Transverse colon (tissue), 4 donors: ENCODE measurements around the gene APPBP2. TPM values are rescaled to one million over a fixed set of nuclear protein-coding genes. Genes with fewer than 3 reads are reported as not detected.
"Not testable (repeated sequence)": the region's sequence is repeated elsewhere in the genome, so short reads cannot be mapped to it uniquely, and the experiment has no call there.

Source experiments
- DNase-seq: peaks from one replicate; pipeline ENCODE4 v3.0.0-alpha.2; 2019
- H3K27ac ChIP-seq, 4 donors: fragments of 200-600 bp; sonication (generic); 2 replicates each; pipeline ENCODE4 v1.5.1; 2016 to 2018; ENCODE audit warnings: inconsistent platforms in 4 of 4
- H3K27me3 ChIP-seq: fragments of 200-600 bp; sonication (generic); 2 replicates; pipeline ENCODE4 v1.5.1; 2017; ENCODE audit warnings: inconsistent platforms
- H3K36me3 ChIP-seq, 4 donors: fragments of 200-600 bp; sonication (generic); 2 replicates each; pipeline ENCODE4 v1.5.1; 2017 to 2019; ENCODE audit warnings: inconsistent platforms in 4 of 4
- H3K4me1 ChIP-seq, 4 donors: fragments of 200-600 bp; sonication (generic); 2 replicates each; pipeline ENCODE4 v1.5.1; 2017 to 2020; ENCODE audit warnings: inconsistent platforms in 4 of 4
- H3K4me3 ChIP-seq, 4 donors: fragments of 200-600 bp; sonication (generic); 1 replicate in 1 of 4; 2 replicates in 3 of 4; pipeline versions ENCODE4 v1.5.1 to v1.6.1; 2017 to 2019; ENCODE audit warnings: inconsistent platforms in 4 of 4
- H3K9me3 ChIP-seq, 2 donors: fragments of 200-600 bp; sonication (generic); 2 replicates each; pipeline ENCODE4 v1.5.1; 2017 to 2019; ENCODE audit warnings: inconsistent platforms in 2 of 2
- EP300 ChIP-seq: sonication (generic); formaldehyde crosslinking; IDR thresholded peaks from one replicate; pipeline ENCODE4 v1.6.1; 2017; ENCODE audit warnings: antibody characterized with exemption, low read depth
- POLR2A ChIP-seq: fragments of 450-650 bp; IDR thresholded peaks from one replicate; pipeline ENCODE4 v1.6.1; 2016; ENCODE audit warnings: antibody characterized with exemption, mild to moderate bottlenecking, moderate library complexity
- POLR2AphosphoS5 ChIP-seq, 3 donors: sonication (generic); formaldehyde crosslinking; IDR thresholded peaks; one replicate each; pipeline ENCODE4 v1.6.1; 2016; ENCODE audit warnings: antibody characterized with exemption in 3 of 3
- WGBS, 2 donors: methylation state at CpG; one replicate each; pipeline ENCODE4 v1.1.5; 2018; ENCODE audit warnings: low coverage in 1 of 2; 5-methylcytosine and 5-hydroxymethylcytosine counted together
- in situ Hi-C, 4 donors: fragments of 200-750 bp; cut with MboI; loops; one replicate each; pipeline versions ENCODE4 v1.15.0 to v1.15.1; 2017; ENCODE audit warnings: low sequenced_read_pairs in 3 of 4, low pct_ligation_motif_present in 1 of 4, low pct_unique_long_range_greater_than_20kb in 1 of 4
- intact Hi-C: fragments of 100-400 bp; cut with DNase I; formaldehyde crosslinking; loops from one replicate; pipeline ENCODE4 v1.15.1; 2023; ENCODE audit warnings: low total_unique reads
- total RNA-seq, 4 donors: library from RNA; depleted of rRNA; stranded (reverse); fragments of >200 nt; gene quantifications; one replicate each; pipeline ENCODE4 v1.1.0, GENCODE V29; 2016
- TF ChIP-seq, protein P1 (sequence below), 5 experiments: fragments of 200-600 bp in 3 of 5; fragments of 450-650 bp in 2 of 5; sonication (generic) in 3 of 5; IDR thresholded peaks; 1 replicate in 2 of 5; 2 replicates in 3 of 5; pipeline ENCODE4 v1.5.1; 2016 to 2017; ENCODE audit warnings: antibody characterized with exemption in 5 of 5, inconsistent platforms in 3 of 5, mild to moderate bottlenecking in 2 of 5, moderate library complexity in 1 of 5

The APPBP2 gene
- total RNA-seq, 4 donors from 2014 or later, result 10.1 to 24.8 (median 18.4) TPM

DNA sequence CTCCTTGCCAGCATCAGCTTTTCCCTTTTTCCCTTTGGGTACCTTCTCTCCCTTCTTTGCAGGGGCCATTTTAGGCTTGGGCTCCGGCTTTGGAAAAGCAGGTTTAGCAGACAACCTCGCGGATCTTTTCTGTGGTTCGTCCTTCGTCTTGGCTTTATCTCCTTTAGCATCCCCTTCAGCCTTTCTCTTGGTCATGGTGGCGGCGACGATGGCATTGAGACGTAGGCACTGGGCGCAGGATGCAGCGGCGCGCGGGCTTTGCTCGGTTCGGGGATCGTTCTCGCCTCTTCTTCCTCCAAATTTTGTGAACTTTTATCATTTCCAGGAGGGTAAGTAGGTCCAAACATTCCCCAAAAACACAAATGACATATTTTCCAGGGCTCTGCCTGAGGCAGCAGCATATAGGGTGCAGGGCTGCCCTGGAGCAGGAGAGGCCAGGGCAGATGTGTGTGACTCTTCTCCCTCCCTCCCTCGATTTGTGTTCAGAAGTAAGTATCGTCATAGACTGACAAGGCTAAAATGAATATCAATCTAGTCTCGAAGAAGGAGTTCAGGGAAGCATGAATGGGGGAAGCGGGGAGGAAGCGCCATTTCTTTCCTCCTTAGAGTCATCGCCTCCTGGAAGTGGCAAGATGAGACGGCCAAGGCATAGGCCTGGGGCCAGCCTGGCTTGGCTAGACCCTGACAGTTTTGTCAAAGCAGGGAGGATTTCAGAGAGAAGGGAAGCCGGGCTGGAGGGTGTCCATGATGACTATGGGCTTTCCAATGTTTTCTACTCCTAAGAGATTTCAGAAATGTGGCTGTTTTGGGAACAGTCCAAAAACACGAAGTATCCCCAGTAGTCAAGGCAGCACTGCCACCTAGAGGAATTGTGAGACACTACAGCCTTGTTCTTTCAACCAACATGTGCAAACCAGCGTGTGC, 90.5 kb downstream of the APPBP2 start:
- H3K27ac ChIP-seq, result no peak overlapping the region
- in situ Hi-C loops, result loop anchor here in 3 of 4 donors (25.0 kb wide), 2 partner anchors 202 to 298 kb away; partner anchors contain the start of gene CA4 (in 2 of the 3)
- no peak overlapping the region for H3K4me3 ChIP-seq
- H3K4me1 ChIP-seq, result no peaks in the 10 kb centered on the region
- no peaks in the 10 kb centered on the region for H3K36me3 ChIP-seq
- TF ChIP-seq POLR2A (no peak), POLR2AphosphoS5 (IDR thresholded peaks at IDR 0.05) (peak in 2 of 3 donors; percentile 48 to 55), EP300 (no peak)
- TF ChIP-seq, protein P1, sequence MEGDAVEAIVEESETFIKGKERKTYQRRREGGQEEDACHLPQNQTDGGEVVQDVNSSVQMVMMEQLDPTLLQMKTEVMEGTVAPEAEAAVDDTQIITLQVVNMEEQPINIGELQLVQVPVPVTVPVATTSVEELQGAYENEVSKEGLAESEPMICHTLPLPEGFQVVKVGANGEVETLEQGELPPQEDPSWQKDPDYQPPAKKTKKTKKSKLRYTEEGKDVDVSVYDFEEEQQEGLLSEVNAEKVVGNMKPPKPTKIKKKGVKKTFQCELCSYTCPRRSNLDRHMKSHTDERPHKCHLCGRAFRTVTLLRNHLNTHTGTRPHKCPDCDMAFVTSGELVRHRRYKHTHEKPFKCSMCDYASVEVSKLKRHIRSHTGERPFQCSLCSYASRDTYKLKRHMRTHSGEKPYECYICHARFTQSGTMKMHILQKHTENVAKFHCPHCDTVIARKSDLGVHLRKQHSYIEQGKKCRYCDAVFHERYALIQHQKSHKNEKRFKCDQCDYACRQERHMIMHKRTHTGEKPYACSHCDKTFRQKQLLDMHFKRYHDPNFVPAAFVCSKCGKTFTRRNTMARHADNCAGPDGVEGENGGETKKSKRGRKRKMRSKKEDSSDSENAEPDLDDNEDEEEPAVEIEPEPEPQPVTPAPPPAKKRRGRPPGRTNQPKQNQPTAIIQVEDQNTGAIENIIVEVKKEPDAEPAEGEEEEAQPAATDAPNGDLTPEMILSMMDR (IDR thresholded peaks at IDR 0.05), result peak; percentile 85 to 95 (median 91)
- peaks cover 0 to 3% of the 10 kb centered on the region in 2 donors for H3K9me3 ChIP-seq
- intact Hi-C loops, result loop anchor here (10.0 kb wide), 1 partner anchor 291 kb away; the partner anchor contains the start of gene CA4
- H3K27me3 ChIP-seq, result no peaks in the 10 kb centered on the region
- peak; percentile 67 for DNase-seq
- 77 to 78% methylated on average over 10 to 28 of the region's 28 CpGs for WGBS, 2 donors

DNA sequence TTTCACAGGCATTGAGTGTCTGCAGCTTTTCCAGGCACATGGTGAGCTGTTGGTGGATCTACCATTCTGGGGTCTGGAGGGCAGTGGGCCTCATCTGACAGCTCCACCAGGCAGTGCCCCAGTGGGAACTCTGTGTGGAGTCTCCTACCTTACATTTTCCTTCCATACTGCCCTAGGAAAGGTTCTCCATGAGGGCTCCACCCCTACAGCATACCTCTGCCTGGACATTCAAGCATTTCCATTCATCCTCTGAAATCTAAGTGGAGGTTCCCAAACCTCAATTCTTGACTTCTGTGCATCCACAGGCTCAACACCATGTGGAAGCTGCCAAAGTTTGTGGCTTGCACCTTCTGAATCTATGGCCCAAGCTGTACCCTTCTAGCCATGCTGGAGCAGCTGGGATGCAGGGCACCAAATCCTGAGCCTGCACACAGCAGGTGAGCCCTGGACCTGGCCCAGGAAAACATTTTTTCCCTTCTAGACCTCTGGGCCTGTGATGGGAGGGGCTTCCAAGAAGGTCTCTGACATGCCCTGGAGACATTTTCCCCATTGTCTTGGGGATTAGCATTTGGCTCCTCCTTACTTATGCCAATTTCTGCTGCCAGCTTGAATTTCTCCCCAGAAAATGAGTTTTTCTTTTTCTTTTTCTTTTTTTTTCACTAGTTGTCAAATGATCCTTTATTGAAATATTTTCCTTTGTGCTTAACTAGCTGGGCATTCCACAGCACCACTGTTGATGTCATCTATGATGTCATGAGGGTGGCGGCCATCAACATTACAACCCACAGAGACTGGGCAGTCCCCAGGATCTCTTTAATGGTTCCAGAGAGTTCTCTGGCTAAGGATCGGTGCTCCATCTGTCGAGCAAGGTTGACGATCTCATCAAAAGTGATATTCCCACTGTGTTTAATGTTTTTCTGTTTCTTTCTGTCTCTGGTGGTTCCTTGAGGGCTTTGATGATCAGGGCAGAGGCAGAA, 92.7 kb downstream of the APPBP2 start:
- not testable (repeated sequence) for DNase-seq, H3K4me3 ChIP-seq, H3K27ac ChIP-seq, H3K4me1 ChIP-seq, H3K27me3 ChIP-seq, H3K9me3 ChIP-seq, H3K36me3 ChIP-seq
- intact Hi-C loops, result loop anchor here (10.0 kb wide), 1 partner anchor 289 kb away; the partner anchor contains the start of gene CA4
- in situ Hi-C loops, result loop anchor here in 3 of 4 donors (25.0 kb wide), 2 partner anchors 204 to 296 kb away; partner anchors contain the start of gene CA4 (in 2 of the 3)
- WGBS, 2 donors, result 93 to 100% methylated on average over 1 to 4 of the region's 4 CpGs

DNA sequence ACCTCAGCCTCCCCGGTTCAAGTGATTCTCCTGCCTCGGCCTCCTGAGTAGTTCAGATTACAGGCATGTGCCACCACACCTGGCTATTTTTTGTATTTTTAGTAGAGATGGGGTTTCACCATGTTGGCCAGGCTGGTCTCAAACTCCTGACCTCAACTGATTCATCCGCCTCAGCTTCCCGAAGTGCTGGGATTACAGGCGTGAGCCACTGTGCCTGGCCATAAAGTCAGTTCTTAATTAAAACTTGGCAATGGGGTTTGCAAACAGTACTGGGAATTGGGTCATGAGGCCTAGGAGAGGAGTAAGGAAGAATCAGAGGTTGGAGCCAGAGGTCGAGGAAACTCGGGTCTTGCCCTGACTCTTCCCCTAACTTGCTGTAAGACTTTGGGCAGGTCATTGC, 95.5 kb downstream of the APPBP2 start:
- H3K27ac ChIP-seq, result not testable (repeated sequence)
- WGBS, 2 donors, result 89 to 100% methylated on average over 3 to 7 of the region's 7 CpGs
- intact Hi-C loops, result loop anchor here (10.0 kb wide), 1 partner anchor 286 kb away; the partner anchor contains the start of gene CA4

DNA sequence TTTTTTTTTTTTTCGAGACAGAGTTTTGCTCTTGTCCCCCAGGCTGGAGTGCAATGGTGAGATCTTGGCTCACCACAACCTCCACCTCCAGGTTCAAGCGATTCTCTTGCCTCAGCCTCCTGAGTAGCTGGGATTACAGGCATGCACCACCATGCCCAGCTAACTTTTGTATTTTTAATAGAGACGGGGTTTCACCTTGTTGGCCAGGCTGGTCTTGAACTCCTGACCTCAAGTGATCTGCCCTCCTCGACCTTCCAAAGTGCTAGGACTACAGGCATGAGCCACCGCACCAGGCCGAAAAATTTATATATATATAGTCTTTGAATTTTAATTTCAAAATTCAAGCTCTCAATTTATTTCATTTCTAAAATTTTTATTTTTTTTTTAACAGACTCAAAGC, 97.6 kb downstream of the APPBP2 start:
- in situ Hi-C loops, result loop anchor here in 3 of 4 donors (10.0 to 25.0 kb wide), 3 partner anchors 194 to 291 kb away; partner anchors contain the start of gene CA4 (in 2 of the 3)
- 88 to 93% methylated on average over 4 to 6 of the region's 6 CpGs for WGBS, 2 donors
- intact Hi-C loops, H3K9me3 ChIP-seq, DNase-seq, H3K27me3 ChIP-seq, H3K36me3 ChIP-seq, H3K27ac ChIP-seq, H3K4me1 ChIP-seq, H3K4me3 ChIP-seq: not testable (repeated sequence)

More for the DNA sequence above, 95.5 kb downstream of the APPBP2 start:
- H3K9me3 ChIP-seq, DNase-seq, H3K36me3 ChIP-seq, H3K4me1 ChIP-seq, H3K4me3 ChIP-seq, H3K27me3 ChIP-seq: not testable (repeated sequence)
- in situ Hi-C loops, result loop anchor here in 3 of 4 donors (25.0 kb wide), 2 partner anchors 207 to 293 kb away; partner anchors contain the start of gene CA4 (in 2 of the 3)

DNA sequence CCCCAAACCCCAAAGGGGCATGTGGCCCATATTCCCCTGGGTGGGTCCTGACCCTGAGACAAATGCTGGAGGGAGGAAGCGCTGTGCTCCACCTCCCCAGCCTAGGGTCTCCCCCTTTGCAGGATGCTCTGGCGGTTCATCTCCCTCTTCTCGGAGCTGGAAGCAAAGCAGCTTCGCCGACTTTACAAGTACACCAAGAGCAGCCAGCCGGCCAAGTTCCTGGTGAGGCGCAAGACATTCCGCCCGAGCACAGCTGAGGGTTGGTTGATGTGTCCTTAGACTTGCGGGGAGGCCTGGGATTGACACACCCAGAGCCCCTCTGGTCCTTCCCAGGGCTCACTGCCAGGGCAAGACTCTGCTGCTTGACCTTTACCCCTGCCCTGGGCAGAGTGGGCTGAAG, 99.4 kb downstream of the APPBP2 start:
- no peaks in the 10 kb centered on the region for H3K9me3 ChIP-seq
- no peaks in the 10 kb centered on the region for H3K36me3 ChIP-seq
- intact Hi-C loops (no loop called here), in situ Hi-C loops (loop anchor here in 3 of 4 donors (10.0 to 25.0 kb wide), 3 partner anchors 192 to 289 kb away; partner anchors contain the start of gene CA4 (in 2 of the 3))
- TF ChIP-seq POLR2AphosphoS5 (IDR thresholded peaks at IDR 0.05) (no peak), EP300 (no peak), POLR2A (no peak)
- no peaks in the 10 kb centered on the region for H3K27me3 ChIP-seq
- WGBS, 2 donors, result 82% methylated on average over 9 of the region's 10 CpGs; no CpG with 5 or more reads in 1 of the 2 donors
- no peak overlapping the region for H3K4me3 ChIP-seq
- H3K27ac ChIP-seq, result no peak overlapping the region
- H3K4me1 ChIP-seq, result peaks cover 0 to 7% (median 2%) of the 10 kb centered on the region in 4 donors
- no peak for DNase-seq
